Measurements from ENCODE around the gene LRRC49. TPM values are rescaled to one million over a fixed set of nuclear protein-coding genes. Genes with fewer than 3 reads are reported as not detected.
A peak's percentile ranks its signal among the peaks of the same experiment; 100 is the strongest.
"Not testable (repeated sequence)": the region's sequence is repeated elsewhere in the genome, so short reads cannot be mapped to it uniquely, and the experiment has no call there.

LRRC49 gene
- 8.5 and 13.4 TPM in 2 replicates for total RNA-seq (2014; rRNA removed; shearing (Covaris generic))

- DNase-seq (ENCODE audit: low spot score): peak; percentile 96
Measured at GRCh38 chr15:70892002-70892911, at the start of gene LRRC49, which contains the start of gene THAP10. Gene LRRC49 (plus strand): TSS chr15:70892826. CDS start chr15:70892895, 69 bp downstream. Gene THAP10 (minus strand): TSS chr15:70892433. CDS start chr15:70892272, 161 bp downstream.

GRCh38 chr15:70845602-70846360, 46.8 kb upstream of the LRRC49 start:
- DNase-seq (ENCODE audit: low spot score): no peak

- DNase-seq (ENCODE audit: low spot score): no peak
Measured at GRCh38 chr15:70851889-70852288, 40.7 kb upstream of the LRRC49 start.

GRCh38 chr15:70852501-70853317, 39.9 kb upstream of the LRRC49 start:
- no peak for DNase-seq (ENCODE audit: low spot score)

GRCh38 chr15:70853318-70853972, 39.2 kb upstream of the LRRC49 start:
- DNase-seq (ENCODE audit: low spot score): peak; percentile 35

GRCh38 chr15:70853973-70854665, 38.5 kb upstream of the LRRC49 start, which contains the start of gene LARP6:
Gene LARP6 (minus strand): TSS chr15:70854157. CDS start chr15:70854088, 69 bp downstream.
- no peak for DNase-seq (ENCODE audit: low spot score)

- no peak for DNase-seq (ENCODE audit: low spot score)
Measured at GRCh38 chr15:70854666-70854976, 38.0 kb upstream of the LRRC49 start.

- DNase-seq (ENCODE audit: low spot score): no peak
Measured at GRCh38 chr15:70855764-70856163, 36.9 kb upstream of the LRRC49 start.

GRCh38 chr15:70856177-70856883, 36.3 kb upstream of the LRRC49 start:
- no peak for DNase-seq (ENCODE audit: low spot score)

- peak; percentile 94 for DNase-seq (ENCODE audit: low spot score)
Measured at GRCh38 chr15:70856884-70857561, 35.6 kb upstream of the LRRC49 start.

GRCh38 chr15:70857562-70858285, 34.9 kb upstream of the LRRC49 start:
- no peak for DNase-seq (ENCODE audit: low spot score)

GRCh38 chr15:70858614-70859321, 33.9 kb upstream of the LRRC49 start:
- DNase-seq (ENCODE audit: low spot score): not testable (repeated sequence)

GRCh38 chr15:70859322-70859908, 33.2 kb upstream of the LRRC49 start:
- no peak for DNase-seq (ENCODE audit: low spot score)

GRCh38 chr15:70859998-70860397, 32.6 kb upstream of the LRRC49 start:
- no peak for DNase-seq (ENCODE audit: low spot score)

- DNase-seq (ENCODE audit: low spot score): peak; percentile 66
Measured at GRCh38 chr15:70863450-70864218, 29.0 kb upstream of the LRRC49 start.

GRCh38 chr15:70866982-70867641, 25.5 kb upstream of the LRRC49 start:
- no peak for DNase-seq (ENCODE audit: low spot score)

Data from H4 (cell line).